Lower lobe of right lung (tissue), 2 donors: ENCODE results near the gene HDAC4. TPM values are rescaled to one million over a fixed set of nuclear protein-coding genes. Genes with fewer than 3 reads are reported as not detected.
A peak's percentile ranks its signal among the peaks of the same experiment; 100 is the strongest.

Experiments used
- ATAC-seq, 2 donors: fragments of 200-7000 bp; cut with Tn5 transposase; one replicate each; pipeline ENCODE4 v1.9.1; 2020 to 2022; ENCODE audit warnings: mild to moderate bottlenecking in 2 of 2, moderate library complexity in 2 of 2
- DNase-seq: peaks from one replicate; pipeline ENCODE4 v3.0.0-alpha.2; 2020
- H3K27ac ChIP-seq: fragments of 200-600 bp; one replicate; pipeline ENCODE4 v1.8.0; 2022
- H3K27me3 ChIP-seq: fragments of 200-600 bp; one replicate; pipeline ENCODE4 v1.8.0; 2022; ENCODE audit warnings: low read depth
- H3K36me3 ChIP-seq: fragments of 200-600 bp; one replicate; pipeline ENCODE4 v1.8.0; 2022; ENCODE audit warnings: mild to moderate bottlenecking
- H3K4me1 ChIP-seq: fragments of 200-600 bp; one replicate; pipeline ENCODE4 v1.8.0; 2022
- H3K4me3 ChIP-seq: fragments of 200-600 bp; one replicate; pipeline ENCODE4 v1.8.0; 2022; ENCODE audit warnings: mild to moderate bottlenecking
- H3K9me3 ChIP-seq: fragments of 200-600 bp; one replicate; pipeline ENCODE4 v1.8.0; 2022
- CTCF ChIP-seq: fragments of 200-600 bp; IDR thresholded peaks from one replicate; pipeline ENCODE4 v1.8.0; 2022; ENCODE audit warnings: antibody characterized with exemption, mild to moderate bottlenecking
- intact Hi-C: fragments of 100-400 bp; cut with DNase I; formaldehyde crosslinking; loops from one replicate; pipeline ENCODE4 v1.11.0; 2022
- total RNA-seq: library from RNA; stranded (reverse); fragmentation: NEBNext Ultra II Directional; extraction: Animal tissue kit (Norgen Biotek cat#: 25700); gene quantifications from one replicate; pipeline ENCODE4 v1.2.1, GENCODE V29; 2021
- donor health status: DM: no; HTN: yes; CAD: no; lungs with severe emphysema.

The HDAC4 gene
- total RNA-seq, 1 donor from 2014 or later, result 44.9 TPM

GRCh38 chr2:239326831-239327535 lies 73.8 kb downstream of the HDAC4 start:
- TF ChIP-seq CTCF, result no peak
- Histone ChIP-seq H3K27ac (no peak overlapping the region), H3K27me3 (no peaks in the 10 kb centered on the region), H3K36me3 (no peaks in the 10 kb centered on the region), H3K4me3 (no peak overlapping the region), H3K4me1 (peaks cover 20% of the 10 kb centered on the region), H3K9me3 (no peaks in the 10 kb centered on the region)
- no peak for ATAC-seq
- no peak for DNase-seq
- intact Hi-C loops, result no loop called here

- no peaks in the 10 kb centered on the region for H3K27me3 ChIP-seq
- H3K4me3 ChIP-seq, result no peak overlapping the region
- intact Hi-C loops, result no loop called here
- H3K27ac ChIP-seq, result no peak overlapping the region
- no peak for TF ChIP-seq CTCF
- H3K36me3 ChIP-seq, result no peaks in the 10 kb centered on the region
- no peaks in the 10 kb centered on the region for H3K9me3 ChIP-seq
- ATAC-seq, result no peak
- H3K4me1 ChIP-seq, result peaks cover 25% of the 10 kb centered on the region
- DNase-seq, result no peak
These were observed 76.4 kb downstream of the HDAC4 start for GRCh38 chr2:239324456-239324855.

GRCh38 chr2:239323447-239323846 lies 77.4 kb downstream of the HDAC4 start:
- Histone ChIP-seq H3K27me3 (no peaks in the 10 kb centered on the region), H3K4me1 (peaks cover 25% of the 10 kb centered on the region), H3K27ac (no peak overlapping the region), H3K4me3 (no peak overlapping the region), H3K36me3 (no peaks in the 10 kb centered on the region), H3K9me3 (no peaks in the 10 kb centered on the region)
- no peak for TF ChIP-seq CTCF
- DNase-seq, result no peak
- no peak for ATAC-seq
- intact Hi-C loops, result no loop called here

GRCh38 chr2:239322416-239323086 lies 78.3 kb downstream of the HDAC4 start:
- TF ChIP-seq CTCF, result no peak
- Histone ChIP-seq H3K9me3 (no peaks in the 10 kb centered on the region), H3K4me1 (peaks cover 29% of the 10 kb centered on the region), H3K27ac (no peak overlapping the region), H3K4me3 (no peak overlapping the region), H3K36me3 (no peaks in the 10 kb centered on the region), H3K27me3 (no peaks in the 10 kb centered on the region)
- intact Hi-C loops, result no loop called here
- ATAC-seq, result peak in 1 of 2 donors; percentile 45
- DNase-seq, result no peak

- peaks cover 35% of the 10 kb centered on the region for H3K4me1 ChIP-seq
- no peaks in the 10 kb centered on the region for H3K9me3 ChIP-seq
- H3K4me3 ChIP-seq, result no peak overlapping the region
- H3K27me3 ChIP-seq, result no peaks in the 10 kb centered on the region
- no peak overlapping the region for H3K27ac ChIP-seq
- TF ChIP-seq CTCF, result no peak
- H3K36me3 ChIP-seq, result no peaks in the 10 kb centered on the region
- ATAC-seq (peak in 1 of 2 donors; percentile 11), DNase-seq (no peak)
- intact Hi-C loops, result no loop called here
These were observed 79.0 kb downstream of the HDAC4 start for GRCh38 chr2:239321596-239322415.
